SKM-1 treated with dmso at 0.1 percent for 144 hours (cell line): ENCODE data around the gene SCYL3.
"Not testable (repeated sequence)": the region's sequence is repeated elsewhere in the genome, so short reads cannot be mapped to it uniquely, and the experiment has no call there.

Source experiments
- DNase-seq: peaks from one replicate; lab custom pipeline; 2025; ENCODE audit not compliant: unreplicated experiment; lab: John Stamatoyannopoulos, UW

SCYL3 gene

GRCh38 chr1:169829671-169830070 lies 64.0 kb downstream of the SCYL3 start:
- DNase-seq: no peak

- no peak for DNase-seq
Observed at GRCh38 chr1:169824153-169824552, 69.5 kb downstream of the SCYL3 start.

- DNase-seq: no peak
Observed at GRCh38 chr1:169821500-169821899, 72.2 kb downstream of the SCYL3 start.

GRCh38 chr1:169816617-169817016 lies 77.1 kb downstream of the SCYL3 start:
- DNase-seq: no peak

GRCh38 chr1:169814265-169814664 lies 79.4 kb downstream of the SCYL3 start:
- DNase-seq: no peak

- no peak for DNase-seq
Observed at GRCh38 chr1:169812131-169812530, 81.6 kb downstream of the SCYL3 start.

GRCh38 chr1:169811418-169812035 lies 82.2 kb downstream of the SCYL3 start:
- not testable (repeated sequence) for DNase-seq

- DNase-seq: peak; percentile 42
Observed at GRCh38 chr1:169809370-169810095, 84.2 kb downstream of the SCYL3 start.

GRCh38 chr1:169804941-169805340 lies 88.8 kb downstream of the SCYL3 start:
- no peak for DNase-seq

- no peak for DNase-seq
Observed at GRCh38 chr1:169802888-169803287, 90.8 kb downstream of the SCYL3 start.
